Gastrocnemius medialis (tissue), 4 donors: ENCODE data around the gene TMEM217. TPM values are rescaled to one million over a fixed set of nuclear protein-coding genes. Genes with fewer than 3 reads are reported as not detected.

Source experiments
- ATAC-seq, 2 donors: fragments of 150-250 bp; one replicate each; pipeline ENCODE4 v1.9.1; 2016
- DNase-seq, 2 donors: peaks; one replicate each; pipeline ENCODE4 v3.0.0-alpha.2; 2019
- H3K27ac ChIP-seq, 4 donors: fragments of 200-600 bp; sonication (generic); 1 replicate in 1 of 4; 2 replicates in 3 of 4; pipeline ENCODE4 v1.5.1; 2016 to 2018; ENCODE audit warnings: mild to moderate bottlenecking in 2 of 4, moderate library complexity in 1 of 4
- H3K27me3 ChIP-seq, 3 donors: fragments of 200-600 bp; sonication (generic) in 2 of 3; 1 replicate in 1 of 3; 2 replicates in 2 of 3; pipeline versions ENCODE4 v1.5.1 to v1.6.0; 2016 to 2019; ENCODE audit warnings: mild to moderate bottlenecking in 1 of 3, moderate library complexity in 1 of 3
- H3K36me3 ChIP-seq, 2 donors: fragments of 200-600 bp; sonication (generic) in 1 of 2; one replicate each; pipeline ENCODE4 v1.5.1; 2017 to 2018
- H3K4me1 ChIP-seq, 2 donors: fragments of 200-600 bp; sonication (generic) in 1 of 2; one replicate each; pipeline ENCODE4 v1.5.1; 2016 to 2017; ENCODE audit warnings: mild to moderate bottlenecking in 2 of 2
- H3K4me3 ChIP-seq, 4 donors: fragments of 200-600 bp; sonication (generic) in 3 of 4; 1 replicate in 1 of 4; 2 replicates in 3 of 4; pipeline ENCODE4 v1.5.1; 2016 to 2019; ENCODE audit warnings: mild to moderate bottlenecking in 2 of 4
- H3K9me3 ChIP-seq, 3 donors: fragments of 200-600 bp; sonication (generic) in 2 of 3; 1 replicate in 1 of 3; 2 replicates in 2 of 3; pipeline ENCODE4 v1.5.1; 2016 to 2019
- CTCF ChIP-seq, 5 experiments: fragments of 450-650 bp in 3 of 5; fragments of 200-600 bp in 2 of 5; sonication (generic) in 2 of 5; IDR thresholded peaks in 4 of 5; conservative IDR thresholded peaks in 1 of 5; 1 replicate in 4 of 5; 2 replicates in 1 of 5; pipeline ENCODE4 v1.5.1; 2016 to 2019; ENCODE audit warnings: antibody characterized with exemption in 5 of 5, mild to moderate bottlenecking in 3 of 5, moderate library complexity in 3 of 5
- POLR2A ChIP-seq, 2 donors: fragments of 450-650 bp; IDR thresholded peaks; one replicate each; pipeline ENCODE4 v1.6.1; 2017; ENCODE audit warnings: antibody characterized with exemption in 2 of 2, mild to moderate bottlenecking in 2 of 2, moderate library complexity in 2 of 2
- in situ Hi-C, 4 donors: fragments of 200-750 bp; cut with MboI; loops; one replicate each; pipeline versions ENCODE4 v1.15.0 to v1.8.0; 2017; ENCODE audit warnings: low sequenced_read_pairs in 4 of 4
- intact Hi-C: fragments of 100-400 bp; cut with DNase I; formaldehyde crosslinking; loops from one replicate; pipeline ENCODE4 v1.15.1; 2023; ENCODE audit warnings: low total_unique reads
- total RNA-seq, 4 donors: library from RNA; depleted of rRNA; stranded (reverse); fragments of >200 nt; gene quantifications; one replicate each; pipeline versions ENCODE4 v1.1.0 to v1.2.3, GENCODE V29; 2016

TMEM217 gene
- total RNA-seq, 4 donors from 2014 or later = 0.22 TPM; not detected in 3

GRCh38 chr6:37225350-37226169 is 32.4 kb downstream of the TMEM217 start:
- Histone ChIP-seq H3K27ac (no peak overlapping the region), H3K4me3 (no peak overlapping the region), H3K9me3 (no peaks in the 10 kb centered on the region), H3K27me3 (no peaks in the 10 kb centered on the region), H3K36me3 (no peaks in the 10 kb centered on the region), H3K4me1 (peaks cover 9 to 15% of the 10 kb centered on the region in 2 donors)
- in situ Hi-C loops = no loop called here
- intact Hi-C loops = no loop called here
- no peak for ATAC-seq
- TF ChIP-seq POLR2A (IDR thresholded peaks at IDR 0.05) = no peak
- no peak for TF ChIP-seq CTCF (IDR thresholded peaks at IDR 0.05 in 4 of 5, conservative IDR thresholded peaks at IDR 0.05 in 1 of 5)
- DNase-seq = no peak

GRCh38 chr6:37222992-37223391 is 35.0 kb downstream of the TMEM217 start:
- Histone ChIP-seq H3K27me3 (no peaks in the 10 kb centered on the region), H3K36me3 (no peaks in the 10 kb centered on the region), H3K4me1 (peaks cover 9 to 15% of the 10 kb centered on the region in 2 donors), H3K4me3 (peak overlapping the region; percentile 55 to 73 (median 67)), H3K9me3 (no peaks in the 10 kb centered on the region), H3K27ac (peak overlapping the region in 1 of 4 donors; percentile 6)
- in situ Hi-C loops (loop anchor here in 2 of 4 donors (25.0 kb wide), 1 partner anchor 336 kb away; the partner anchor contains the start of gene C6orf89 (in 2 of the 2)), intact Hi-C loops (no loop called here)
- no peak for TF ChIP-seq CTCF (IDR thresholded peaks at IDR 0.05 in 4 of 5, conservative IDR thresholded peaks at IDR 0.05 in 1 of 5)
- no peak for TF ChIP-seq POLR2A (IDR thresholded peaks at IDR 0.05)
- ATAC-seq = no peak
- no peak for DNase-seq

GRCh38 chr6:37222125-37222967 is 35.6 kb downstream of the TMEM217 start:
- Histone ChIP-seq H3K27me3 (no peaks in the 10 kb centered on the region), H3K36me3 (no peaks in the 10 kb centered on the region), H3K9me3 (no peaks in the 10 kb centered on the region), H3K4me3 (peak overlapping the region; percentile 55 to 73 (median 67)), H3K4me1 (peaks cover 9 to 15% of the 10 kb centered on the region in 2 donors), H3K27ac (peak overlapping the region in 1 of 4 donors; percentile 6)
- peak in 1 of 2 donors; percentile 60 for DNase-seq
- ATAC-seq = peak; percentile 81 to 82
- in situ Hi-C loops = loop anchor here in 2 of 4 donors (25.0 kb wide), 1 partner anchor 335 kb away; the partner anchor contains the start of gene C6orf89 (in 2 of the 2)
- intact Hi-C loops = no loop called here
- no peak for TF ChIP-seq CTCF (IDR thresholded peaks at IDR 0.05 in 4 of 5, conservative IDR thresholded peaks at IDR 0.05 in 1 of 5)
- TF ChIP-seq POLR2A (IDR thresholded peaks at IDR 0.05) = no peak

- H3K4me3 ChIP-seq = peak overlapping the region in 3 of 4 donors; percentile 66 to 73 (median 68)
- intact Hi-C loops (no loop called here), in situ Hi-C loops (loop anchor here in 2 of 4 donors (25.0 kb wide), 1 partner anchor 334 kb away; the partner anchor contains the start of gene C6orf89 (in 2 of the 2))
- DNase-seq (no peak), ATAC-seq (peak; percentile 12 to 13)
- no peak for TF ChIP-seq POLR2A (IDR thresholded peaks at IDR 0.05)
- no peak for TF ChIP-seq CTCF (IDR thresholded peaks at IDR 0.05 in 4 of 5, conservative IDR thresholded peaks at IDR 0.05 in 1 of 5)
- peaks cover 9 to 15% of the 10 kb centered on the region in 2 donors for H3K4me1 ChIP-seq
- no peaks in the 10 kb centered on the region for H3K27me3 ChIP-seq
- H3K27ac ChIP-seq = no peak overlapping the region
- no peaks in the 10 kb centered on the region for H3K36me3 ChIP-seq
- H3K9me3 ChIP-seq = no peaks in the 10 kb centered on the region
These were observed 36.3 kb downstream of the TMEM217 start for GRCh38 chr6:37221585-37222124.
